T-helper 1 cell treated with Interleukin-12 subunit alpha and Interleukin-12 subunit beta and Interleukin-4 antibody, amounts not matched to agents 30 μg/mL and 1 μg/mL, for 36 hours (primary cell): ENCODE data around the gene CHST15.
"Not testable (repeated sequence)": the region's sequence is repeated elsewhere in the genome, so short reads cannot be mapped to it uniquely, and the experiment has no call there.

ENCODE experiments used
- H3K27ac Mint-ChIP-seq: one replicate; pipeline ENCODE4 v1.8.0; 2021; ENCODE audit warnings: mild to moderate bottlenecking, mixed read lengths
- H3K27me3 Mint-ChIP-seq: one replicate; pipeline ENCODE4 v1.8.0; 2021; ENCODE audit warnings: low read depth, mixed read lengths
- H3K36me3 Mint-ChIP-seq: one replicate; pipeline ENCODE4 v1.8.0; 2021; ENCODE audit warnings: low read depth, mixed read lengths
- H3K4me1 Mint-ChIP-seq: one replicate; pipeline ENCODE4 v1.8.0; 2021; ENCODE audit warnings: low read depth, mixed read lengths
- H3K4me3 Mint-ChIP-seq: one replicate; pipeline ENCODE4 v1.8.0; 2021; ENCODE audit warnings: mild to moderate bottlenecking, moderate library complexity, mixed read lengths
- H3K9me3 Mint-ChIP-seq: one replicate; pipeline ENCODE4 v1.8.0; 2021; ENCODE audit warnings: mixed read lengths

CHST15 gene

GRCh38 chr10:124096494-124096893 lies 3.1 kb upstream of the CHST15 start:
- H3K27me3 Mint-ChIP-seq, result peaks cover 40% of the 10 kb centered on the region
- H3K4me3 Mint-ChIP-seq, result no peak overlapping the region
- H3K36me3 Mint-ChIP-seq, result peaks cover 2% of the 10 kb centered on the region
- no peak overlapping the region for H3K27ac Mint-ChIP-seq
- H3K4me1 Mint-ChIP-seq, result peaks cover 1% of the 10 kb centered on the region
- no peaks in the 10 kb centered on the region for H3K9me3 Mint-ChIP-seq

- H3K9me3 Mint-ChIP-seq, H3K4me1 Mint-ChIP-seq: not testable (repeated sequence)
- H3K27me3 Mint-ChIP-seq, result peaks cover 47% of the 10 kb centered on the region
These were observed 2.4 kb upstream of the CHST15 start for GRCh38 chr10:124095801-124096200.

GRCh38 chr10:124095096-124095495 lies 1.7 kb upstream of the CHST15 start:
- peaks cover 54% of the 10 kb centered on the region for H3K27me3 Mint-ChIP-seq
- H3K27ac Mint-ChIP-seq, result no peak overlapping the region
- H3K4me3 Mint-ChIP-seq, result no peak overlapping the region
- peaks cover 2% of the 10 kb centered on the region for H3K36me3 Mint-ChIP-seq
- H3K4me1 Mint-ChIP-seq, result peaks cover 1% of the 10 kb centered on the region
- H3K9me3 Mint-ChIP-seq, result no peaks in the 10 kb centered on the region

More at GRCh38 chr10:124095801-124096200, 2.4 kb upstream of the CHST15 start:
- H3K27ac Mint-ChIP-seq, H3K4me3 Mint-ChIP-seq, H3K36me3 Mint-ChIP-seq: not testable (repeated sequence)

GRCh38 chr10:124094419-124094785 lies 1.0 kb upstream of the CHST15 start:
- H3K27me3 Mint-ChIP-seq, result peaks cover 61% of the 10 kb centered on the region
- peaks cover 2% of the 10 kb centered on the region for H3K36me3 Mint-ChIP-seq
- H3K9me3 Mint-ChIP-seq, result no peaks in the 10 kb centered on the region
- H3K27ac Mint-ChIP-seq, result no peak overlapping the region
- H3K4me1 Mint-ChIP-seq, result peaks cover 1% of the 10 kb centered on the region
- no peak overlapping the region for H3K4me3 Mint-ChIP-seq

GRCh38 chr10:124093774-124094418 lies 498 bp upstream of the CHST15 start:
- not testable (repeated sequence) for H3K36me3 Mint-ChIP-seq, H3K9me3 Mint-ChIP-seq, H3K4me1 Mint-ChIP-seq, H3K27ac Mint-ChIP-seq
- Mint-ChIP-seq H3K27me3 (peaks cover 66% of the 10 kb centered on the region), H3K4me3 (peak overlapping the region; percentile 17)

- peaks cover 69% of the 10 kb centered on the region for H3K27me3 Mint-ChIP-seq
- peak overlapping the region; percentile 21 for H3K4me3 Mint-ChIP-seq
- H3K9me3 Mint-ChIP-seq, result no peaks in the 10 kb centered on the region
- H3K4me1 Mint-ChIP-seq, result peaks cover 1% of the 10 kb centered on the region
- H3K27ac Mint-ChIP-seq, result no peak overlapping the region
- peaks cover 2% of the 10 kb centered on the region for H3K36me3 Mint-ChIP-seq
These were observed 1.0 kb downstream of the CHST15 start for GRCh38 chr10:124092250-124092859.

GRCh38 chr10:124091646-124092249 lies 1.6 kb downstream of the CHST15 start:
- peaks cover 69% of the 10 kb centered on the region for H3K27me3 Mint-ChIP-seq
- peaks cover 1% of the 10 kb centered on the region for H3K4me1 Mint-ChIP-seq
- no peak overlapping the region for H3K27ac Mint-ChIP-seq
- H3K9me3 Mint-ChIP-seq, result no peaks in the 10 kb centered on the region
- H3K36me3 Mint-ChIP-seq, result peaks cover 2% of the 10 kb centered on the region
- peak overlapping the region; percentile 61 for H3K4me3 Mint-ChIP-seq

GRCh38 chr10:124090601-124091209 lies 2.7 kb downstream of the CHST15 start:
- Mint-ChIP-seq H3K36me3 (no peaks in the 10 kb centered on the region), H3K27ac (no peak overlapping the region), H3K4me3 (no peak overlapping the region), H3K4me1 (peaks cover 1% of the 10 kb centered on the region), H3K27me3 (peaks cover 61% of the 10 kb centered on the region), H3K9me3 (no peaks in the 10 kb centered on the region)

GRCh38 chr10:124089859-124090258 lies 3.5 kb downstream of the CHST15 start:
- H3K27ac Mint-ChIP-seq, result no peak overlapping the region
- H3K36me3 Mint-ChIP-seq, result no peaks in the 10 kb centered on the region
- peaks cover 52% of the 10 kb centered on the region for H3K27me3 Mint-ChIP-seq
- H3K4me1 Mint-ChIP-seq, result peaks cover 1% of the 10 kb centered on the region
- no peak overlapping the region for H3K4me3 Mint-ChIP-seq
- H3K9me3 Mint-ChIP-seq, result no peaks in the 10 kb centered on the region

GRCh38 chr10:124088915-124089314 lies 4.5 kb downstream of the CHST15 start:
- peaks cover 1% of the 10 kb centered on the region for H3K4me1 Mint-ChIP-seq

GRCh38 chr10:124087672-124088634 lies 5.4 kb downstream of the CHST15 start:
- Mint-ChIP-seq H3K27ac (no peak overlapping the region), H3K9me3 (no peaks in the 10 kb centered on the region), H3K4me3 (no peak overlapping the region), H3K27me3 (peaks cover 45% of the 10 kb centered on the region), H3K36me3 (no peaks in the 10 kb centered on the region), H3K4me1 (peaks cover 1% of the 10 kb centered on the region)

More at GRCh38 chr10:124088915-124089314, 4.5 kb downstream of the CHST15 start:
- Mint-ChIP-seq H3K9me3 (no peaks in the 10 kb centered on the region), H3K27me3 (peaks cover 44% of the 10 kb centered on the region), H3K4me3 (no peak overlapping the region), H3K27ac (no peak overlapping the region), H3K36me3 (no peaks in the 10 kb centered on the region)

- Mint-ChIP-seq H3K27me3 (peaks cover 47% of the 10 kb centered on the region), H3K36me3 (no peaks in the 10 kb centered on the region), H3K4me1 (peaks cover 1% of the 10 kb centered on the region), H3K27ac (no peak overlapping the region), H3K4me3 (no peak overlapping the region), H3K9me3 (no peaks in the 10 kb centered on the region)
These were observed 6.4 kb downstream of the CHST15 start for GRCh38 chr10:124086787-124087671.

GRCh38 chr10:124086097-124086710 lies 7.2 kb downstream of the CHST15 start:
- peaks cover 41% of the 10 kb centered on the region for H3K27me3 Mint-ChIP-seq
- no peaks in the 10 kb centered on the region for H3K4me1 Mint-ChIP-seq
- H3K36me3 Mint-ChIP-seq, result no peaks in the 10 kb centered on the region
- H3K9me3 Mint-ChIP-seq, result no peaks in the 10 kb centered on the region
- no peak overlapping the region for H3K27ac Mint-ChIP-seq
- no peak overlapping the region for H3K4me3 Mint-ChIP-seq
